Tibial nerve (tissue), 4 donors: Measurements from ENCODE around the gene OTOG. TPM values are rescaled to one million over a fixed set of nuclear protein-coding genes. Genes with fewer than 3 reads are reported as not detected.

ENCODE experiments used
- DNase-seq, 2 donors: peaks; one replicate each; pipeline ENCODE4 v3.0.0-alpha.2; 2019; ENCODE audit warnings: low spot score in 2 of 2
- H3K27ac ChIP-seq, 4 donors: fragments of 200-600 bp; sonication (generic) in 3 of 4; one replicate each; pipeline ENCODE4 v1.5.1; 2017 to 2019; ENCODE audit warnings: mild to moderate bottlenecking in 1 of 4
- H3K27me3 ChIP-seq, 2 donors: fragments of 200-600 bp; sonication (generic) in 1 of 2; one replicate each; pipeline versions ENCODE4 v1.5.1 to v1.6.0; 2017 to 2019
- H3K36me3 ChIP-seq, 3 donors: fragments of 200-600 bp; sonication (generic); one replicate each; pipeline ENCODE4 v1.5.1; 2018 to 2019
- H3K4me1 ChIP-seq, 4 donors: fragments of 200-600 bp; sonication (generic) in 3 of 4; one replicate each; pipeline ENCODE4 v1.5.1; 2017 to 2019
- H3K4me3 ChIP-seq, 4 donors: fragments of 200-600 bp; sonication (generic) in 3 of 4; one replicate each; pipeline ENCODE4 v1.5.1; 2017 to 2019; ENCODE audit warnings: mild to moderate bottlenecking in 1 of 4, moderate library complexity in 1 of 4
- H3K9me3 ChIP-seq, 4 donors: fragments of 200-600 bp; sonication (generic) in 3 of 4; one replicate each; pipeline ENCODE4 v1.5.1; 2017 to 2019
- CTCF ChIP-seq, 5 experiments: fragments of 200-600 bp in 3 of 5; fragments of 450-650 bp in 2 of 5; sonication (generic) in 3 of 5; IDR thresholded peaks; one replicate each; pipeline ENCODE4 v1.5.1; 2016 to 2019; ENCODE audit warnings: antibody characterized with exemption in 5 of 5, mild to moderate bottlenecking in 3 of 5, moderate library complexity in 2 of 5
- EP300 ChIP-seq, 2 donors: sonication (generic); formaldehyde crosslinking; IDR thresholded peaks; one replicate each; pipeline ENCODE4 v1.6.1; 2017; ENCODE audit warnings: antibody characterized with exemption in 2 of 2, mild to moderate bottlenecking in 1 of 2
- POLR2A ChIP-seq, 2 donors: fragments of 450-650 bp; IDR thresholded peaks; one replicate each; pipeline ENCODE4 v1.6.1; 2017; ENCODE audit warnings: antibody characterized with exemption in 2 of 2, mild to moderate bottlenecking in 2 of 2, moderate library complexity in 2 of 2
- WGBS, 2 donors: methylation state at CpG; one replicate each; pipeline ENCODE4 v1.1.5; 2018; 5-methylcytosine and 5-hydroxymethylcytosine counted together
- total RNA-seq, 4 donors: library from RNA; depleted of rRNA; stranded (reverse); fragments of >200 nt; gene quantifications; one replicate each; pipeline ENCODE4 v1.1.0, GENCODE V29; 2016

Gene OTOG
- total RNA-seq, 4 donors from 2014 or later = not detected

GRCh38 chr11:17594686-17595192 is 47.7 kb downstream of the OTOG start:
- Histone ChIP-seq H3K27me3 (no peaks in the 10 kb centered on the region), H3K36me3 (no peaks in the 10 kb centered on the region), H3K4me1 (no peaks in the 10 kb centered on the region), H3K9me3 (peaks cover 0 to 5% (median 0%) of the 10 kb centered on the region in 4 donors), H3K4me3 (no peak overlapping the region), H3K27ac (no peak overlapping the region)
- 85 to 87% methylated on average over 5 of the region's 5 CpGs for WGBS, 2 donors
- TF ChIP-seq CTCF (IDR thresholded peaks at IDR 0.05) (no peak), EP300 (IDR thresholded peaks at IDR 0.05) (no peak), POLR2A (IDR thresholded peaks at IDR 0.05) (no peak)
- DNase-seq = no peak

GRCh38 chr11:17595526-17596309 is 48.7 kb downstream of the OTOG start:
- WGBS, 2 donors = 88 to 89% methylated on average over 7 of the region's 7 CpGs
- no peak overlapping the region for H3K27ac ChIP-seq
- DNase-seq = peak in 1 of 2 donors; percentile 8
- peaks cover 0 to 5% (median 0%) of the 10 kb centered on the region in 4 donors for H3K9me3 ChIP-seq
- H3K27me3 ChIP-seq = no peaks in the 10 kb centered on the region
- no peaks in the 10 kb centered on the region for H3K4me1 ChIP-seq
- H3K4me3 ChIP-seq = no peak overlapping the region
- TF ChIP-seq POLR2A (IDR thresholded peaks at IDR 0.05) = no peak
- no peak for TF ChIP-seq CTCF (IDR thresholded peaks at IDR 0.05)
- no peaks in the 10 kb centered on the region for H3K36me3 ChIP-seq

- 71 to 79% methylated on average over 1 of the region's 1 CpG for WGBS, 2 donors
- Histone ChIP-seq H3K9me3 (peaks cover 0 to 5% (median 0%) of the 10 kb centered on the region in 4 donors), H3K27ac (no peak overlapping the region), H3K4me3 (no peak overlapping the region), H3K4me1 (no peaks in the 10 kb centered on the region), H3K27me3 (no peaks in the 10 kb centered on the region), H3K36me3 (no peaks in the 10 kb centered on the region)
- no peak for DNase-seq
- TF ChIP-seq EP300 (IDR thresholded peaks at IDR 0.05) (no peak), CTCF (IDR thresholded peaks at IDR 0.05) (no peak), POLR2A (IDR thresholded peaks at IDR 0.05) (no peak)
These were observed 49.2 kb downstream of the OTOG start for GRCh38 chr11:17596310-17596669.

GRCh38 chr11:17596711-17597110 is 49.7 kb downstream of the OTOG start:
- no peaks in the 10 kb centered on the region for H3K36me3 ChIP-seq
- TF ChIP-seq CTCF (IDR thresholded peaks at IDR 0.05) (no peak), POLR2A (IDR thresholded peaks at IDR 0.05) (no peak), EP300 (IDR thresholded peaks at IDR 0.05) (no peak)
- no peak overlapping the region for H3K27ac ChIP-seq
- H3K4me3 ChIP-seq = no peak overlapping the region
- no peaks in the 10 kb centered on the region for H3K4me1 ChIP-seq
- 79 to 83% methylated on average over 7 of the region's 7 CpGs for WGBS, 2 donors
- peaks cover 0 to 5% (median 0%) of the 10 kb centered on the region in 4 donors for H3K9me3 ChIP-seq
- no peak for DNase-seq
- no peaks in the 10 kb centered on the region for H3K27me3 ChIP-seq

GRCh38 chr11:17597770-17598169 is 50.7 kb downstream of the OTOG start:
- DNase-seq = peak in 1 of 2 donors; percentile 10
- Histone ChIP-seq H3K4me3 (no peak overlapping the region), H3K4me1 (no peaks in the 10 kb centered on the region), H3K27me3 (no peaks in the 10 kb centered on the region), H3K36me3 (no peaks in the 10 kb centered on the region), H3K27ac (no peak overlapping the region), H3K9me3 (peaks cover 0 to 5% (median 0%) of the 10 kb centered on the region in 4 donors)
- TF ChIP-seq POLR2A (IDR thresholded peaks at IDR 0.05) (no peak), EP300 (IDR thresholded peaks at IDR 0.05) (no peak), CTCF (IDR thresholded peaks at IDR 0.05) (no peak)
- 57 to 65% methylated on average over 5 of the region's 5 CpGs for WGBS, 2 donors
